Astrocyte (in vitro differentiated cells and primary cell): ENCODE results near the gene JPT2.

Source experiments
- CTCF ChIP-seq: IDR thresholded peaks from 2 replicates; pipeline ENCODE4 v1.5.1; 2011; ENCODE audit warnings: low read depth, mild to moderate bottlenecking, inconsistent platforms, low read length, moderate library complexity; ENCODE audit not compliant: insufficient read depth
- EZH2 ChIP-seq: IDR thresholded peaks from 2 replicates; pipeline ENCODE4 v1.6.1; 2012; ENCODE audit warnings: mild to moderate bottlenecking, low read length, inconsistent platforms; ENCODE audit not compliant: insufficient read depth

GRCh38 chr16:1661826-1662225 is 16.3 kb upstream of the JPT2 start:
- TF ChIP-seq CTCF (no peak), EZH2 (no peak)
